Mesothelial cell of epicardium (in vitro differentiated cells): ENCODE data around the gene S1PR3. TPM values are rescaled to one million over a fixed set of nuclear protein-coding genes. Genes with fewer than 3 reads are reported as not detected.

ENCODE experiments used
- DNase-seq, 2 experiments: peaks; one replicate each; pipeline ENCODE4 v3.0.0; 2021; ENCODE audit warnings: low spot score in 2 of 2; ENCODE audit not compliant: unreplicated experiment in 2 of 2
- H3K27ac Mint-ChIP-seq: 2 replicates; pipeline ENCODE4 v1.8.0; 2021; ENCODE audit warnings: mixed read lengths
- H3K27me3 Mint-ChIP-seq: 2 replicates; pipeline ENCODE4 v1.8.0; 2021; ENCODE audit warnings: low read depth, mixed read lengths
- H3K36me3 Mint-ChIP-seq: 2 replicates; pipeline ENCODE4 v1.8.0; 2021; ENCODE audit warnings: mixed read lengths
- H3K4me1 Mint-ChIP-seq: 2 replicates; pipeline ENCODE4 v1.8.0; 2021; ENCODE audit warnings: mixed read lengths
- H3K4me3 Mint-ChIP-seq: 2 replicates; pipeline ENCODE4 v1.8.0; 2021; ENCODE audit warnings: mild to moderate bottlenecking, moderate library complexity, mixed read lengths
- H3K9me3 Mint-ChIP-seq: 2 replicates; pipeline ENCODE4 v1.8.0; 2021; ENCODE audit warnings: mixed read lengths
- CTCF ChIP-seq: fragments of 200-600 bp; sonication (generic); IDR thresholded peaks from one replicate; pipeline ENCODE4 v1.5.0; 2021; ENCODE audit warnings: antibody characterized with exemption; ENCODE audit not compliant: unreplicated experiment
- total RNA-seq: library from RNA; stranded (reverse); gene quantifications from 3 replicates; pipeline ENCODE4 v1.2.1, GENCODE V29; 2021

The S1PR3 gene
- total RNA-seq, 1 donor from 2014 or later: 38.2 TPM

GRCh38 chr9:89032661-89033060, 41.4 kb downstream of the S1PR3 start:
- no peak overlapping the region for H3K27ac Mint-ChIP-seq
- TF ChIP-seq CTCF: no peak
- peaks cover 4% of the 10 kb centered on the region for H3K4me1 Mint-ChIP-seq
- no peaks in the 10 kb centered on the region for H3K27me3 Mint-ChIP-seq
- H3K36me3 Mint-ChIP-seq: peaks cover 11% of the 10 kb centered on the region
- H3K4me3 Mint-ChIP-seq: no peak overlapping the region
- DNase-seq: no peak
- H3K9me3 Mint-ChIP-seq: peaks cover 31% of the 10 kb centered on the region

GRCh38 chr9:89036383-89036782, 45.1 kb downstream of the S1PR3 start:
- no peak for DNase-seq
- peaks cover 4% of the 10 kb centered on the region for H3K4me1 Mint-ChIP-seq

GRCh38 chr9:89036891-89037290, 45.6 kb downstream of the S1PR3 start:
- H3K9me3 Mint-ChIP-seq: peaks cover 5% of the 10 kb centered on the region
- no peaks in the 10 kb centered on the region for H3K36me3 Mint-ChIP-seq
- H3K4me1 Mint-ChIP-seq: peaks cover 4% of the 10 kb centered on the region
- no peak overlapping the region for H3K4me3 Mint-ChIP-seq
- H3K27me3 Mint-ChIP-seq: no peaks in the 10 kb centered on the region
- DNase-seq: no peak
- no peak for TF ChIP-seq CTCF
- H3K27ac Mint-ChIP-seq: no peak overlapping the region

More at GRCh38 chr9:89036383-89036782, 45.1 kb downstream of the S1PR3 start:
- Mint-ChIP-seq H3K27ac (no peak overlapping the region), H3K36me3 (peaks cover 2% of the 10 kb centered on the region), H3K9me3 (peaks cover 8% of the 10 kb centered on the region), H3K27me3 (no peaks in the 10 kb centered on the region), H3K4me3 (no peak overlapping the region)
- TF ChIP-seq CTCF: no peak

GRCh38 chr9:89037346-89037745, 46.1 kb downstream of the S1PR3 start:
- Mint-ChIP-seq H3K27me3 (no peaks in the 10 kb centered on the region), H3K4me1 (peaks cover 4% of the 10 kb centered on the region), H3K4me3 (no peak overlapping the region), H3K36me3 (no peaks in the 10 kb centered on the region), H3K27ac (no peak overlapping the region), H3K9me3 (peaks cover 5% of the 10 kb centered on the region)
- no peak for DNase-seq
- TF ChIP-seq CTCF: no peak

GRCh38 chr9:89037891-89038290, 46.6 kb downstream of the S1PR3 start:
- no peak for TF ChIP-seq CTCF
- no peak overlapping the region for H3K27ac Mint-ChIP-seq
- H3K27me3 Mint-ChIP-seq: no peaks in the 10 kb centered on the region
- no peak overlapping the region for H3K4me3 Mint-ChIP-seq
- H3K36me3 Mint-ChIP-seq: no peaks in the 10 kb centered on the region
- DNase-seq: no peak
- peaks cover under 1% of the 10 kb centered on the region for H3K9me3 Mint-ChIP-seq
- peaks cover 4% of the 10 kb centered on the region for H3K4me1 Mint-ChIP-seq

GRCh38 chr9:89038382-89039103, 47.3 kb downstream of the S1PR3 start:
- Mint-ChIP-seq H3K9me3 (no peaks in the 10 kb centered on the region), H3K27ac (no peak overlapping the region), H3K27me3 (no peaks in the 10 kb centered on the region), H3K4me1 (peaks cover 4% of the 10 kb centered on the region), H3K36me3 (no peaks in the 10 kb centered on the region), H3K4me3 (no peak overlapping the region)
- DNase-seq: no peak
- no peak for TF ChIP-seq CTCF
